GM23248 (cell line): ENCODE measurements around the gene BBIP1.

Experiments used
- EZH2 ChIP-seq: fragments of 200-600 bp; sonication (generic); IDR thresholded peaks from 2 replicates; pipeline ENCODE4 v1.6.1; 2018; ENCODE audit warnings: antibody characterized with exemption, mild to moderate bottlenecking; ENCODE audit not compliant: insufficient read depth, poor library complexity, severe bottlenecking
- EZH2phosphoT487 ChIP-seq: fragments of 200-600 bp; sonication (generic); IDR thresholded peaks from 2 replicates; pipeline ENCODE4 v1.6.1; 2018; ENCODE audit warnings: antibody characterized with exemption, moderate library complexity, mild to moderate bottlenecking, low read depth; ENCODE audit not compliant: insufficient read depth

DNA sequence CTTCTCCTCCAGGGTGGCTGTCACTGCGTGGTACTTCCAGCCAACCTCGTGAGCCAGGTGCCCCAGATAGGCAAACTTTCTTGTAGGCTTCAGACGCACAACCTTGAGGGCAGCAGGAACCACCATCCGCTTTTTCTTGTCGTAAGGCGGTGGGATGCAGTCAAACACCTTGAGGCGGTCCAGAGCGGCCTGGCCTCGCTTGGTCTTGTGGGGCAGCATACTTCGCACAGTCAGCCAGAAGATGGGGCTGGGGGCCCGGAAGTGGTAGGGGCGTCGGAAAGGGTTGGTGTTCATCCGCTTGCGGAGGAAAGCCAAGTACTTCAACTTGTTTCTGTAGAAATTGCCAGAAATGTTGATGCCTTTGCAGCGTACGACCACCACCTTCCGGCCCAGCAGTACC, 17.8 kb upstream of the BBIP1 start:
- no peak for TF ChIP-seq EZH2phosphoT487
- no peak for TF ChIP-seq EZH2
